HepG2 (cell line): ENCODE measurements around the gene SRP9. TPM values are rescaled to one million over a fixed set of nuclear protein-coding genes. Genes with fewer than 3 reads are reported as not detected.

Experiments used
- AHR ChIP-seq: IDR thresholded peaks from 2 replicates; pipeline ENCODE4 v1.6.1; 2018; ENCODE audit warnings: missing genetic modification reagents, missing compliant biosample characterization
- DNMT3B ChIP-seq: conservative IDR thresholded peaks from 2 replicates; pipeline ENCODE4 v1.6.1; 2016; ENCODE audit warnings: missing biosample characterization, control low read depth
- KDM4B ChIP-seq: sonication (generic); formaldehyde crosslinking; IDR thresholded peaks from 2 replicates; pipeline ENCODE4 v1.4.0; 2020; ENCODE audit warnings: missing genetic modification reagents
- MIER2 ChIP-seq: IDR thresholded peaks from 2 replicates; pipeline ENCODE4 v1.6.1; 2016; ENCODE audit warnings: missing biosample characterization, missing genetic modification reagents
- MXI1 ChIP-seq: IDR thresholded peaks from 3 replicates; pipeline ENCODE4 v1.6.1; 2012; ENCODE audit warnings: low read depth, low read length, inconsistent platforms, borderline replicate concordance
- PREB ChIP-seq: sonication (generic); formaldehyde crosslinking; IDR thresholded peaks from 2 replicates; pipeline ENCODE4 v1.4.0; 2020; ENCODE audit warnings: missing genetic modification reagents
- SOX6 ChIP-seq, 2 experiments: fragments of 450-650 bp in 1 of 2; sonication (generic) in 1 of 2; formaldehyde crosslinking in 1 of 2; IDR thresholded peaks; 2 replicates each; pipeline versions ENCODE4 v1.4.0 to v1.6.1; 2017 to 2020; ENCODE audit warnings: antibody characterized with exemption in 1 of 2, mild to moderate bottlenecking in 1 of 2, missing genetic modification reagents in 1 of 2
- THAP7 ChIP-seq: sonication (generic); formaldehyde crosslinking; IDR thresholded peaks from 2 replicates; pipeline ENCODE4 v1.8.1; 2023; ENCODE audit warnings: mild to moderate bottlenecking, missing genetic modification reagents
- ZNF121 ChIP-seq: sonication (generic); formaldehyde crosslinking; IDR thresholded peaks from 2 replicates; pipeline ENCODE4 v1.5.0; 2020; ENCODE audit warnings: mild to moderate bottlenecking, missing genetic modification reagents
- ZNF142 ChIP-seq: sonication (generic); formaldehyde crosslinking; IDR thresholded peaks from 2 replicates; pipeline ENCODE4 v1.4.0; 2020; ENCODE audit warnings: missing genetic modification reagents
- polyA plus RNA-seq, 8 experiments: library from polyadenylated mRNA; depleted of rRNA in 3 of 8; stranded (reverse) in 7 of 8; unstranded in 1 of 8; fragments of >200 nt; fragmentation: Illumina TruSeq in 4 of 8; extraction: Trizol in 4 of 8; gene quantifications; 2 replicates each; pipeline versions ENCODE4 v1.2.1 to v1.2.3, GENCODE V29; 2011 to 2016; ENCODE audit warnings: low read depth in 4 of 8, missing spikeins in 1 of 8, mixed read lengths in 1 of 8; ENCODE audit not compliant: insufficient read depth in 1 of 8
- total RNA-seq, 5 experiments: library from RNA; depleted of rRNA; stranded (reverse); fragments of >200 nt; fragmentation: Illumina TruSeq; extraction: Trizol; gene quantifications; 2 replicates each; pipeline ENCODE4 v1.2.3, GENCODE V29; 2016; ENCODE audit warnings: low read depth in 1 of 5
- TF ChIP-seq, protein P1 (sequence below): sonication (generic); formaldehyde crosslinking; conservative IDR thresholded peaks from 2 replicates; pipeline ENCODE4 v1.4.0; 2020; ENCODE audit warnings: missing genetic modification reagents
- TF ChIP-seq, protein P2 (sequence below): sonication (generic); formaldehyde crosslinking; IDR thresholded peaks from 2 replicates; pipeline ENCODE4 v1.4.0; 2020; ENCODE audit warnings: mild to moderate bottlenecking, missing genetic modification reagents

The SRP9 gene
- total and polyA plus RNA-seq, 2 of the 13 experiments (the other 11 are each of a cell fraction or from before 2014, with no cell fraction given): 251 to 307 TPM

- TF ChIP-seq PREB (no peak), SOX6 (IDR thresholded peaks at IDR 0.05) (no peak), SOX6 (CRISPR knock-in tag; IDR thresholded peaks at IDR 0.05) (no peak), MIER2 (CRISPR knock-in tag) (no peak), DNMT3B (CRISPR knock-in tag) (no peak), AHR (CRISPR knock-in tag) (no peak), ZNF142 (CRISPR knock-in tag) (peak; percentile 44; the same call in 1 of the 2 replicates), KDM4B (CRISPR knock-in tag) (no peak), MXI1 (no peak), ZNF121 (CRISPR knock-in tag) (no peak), THAP7 (CRISPR knock-in tag) (no peak)
- TF ChIP-seq, protein P1, sequence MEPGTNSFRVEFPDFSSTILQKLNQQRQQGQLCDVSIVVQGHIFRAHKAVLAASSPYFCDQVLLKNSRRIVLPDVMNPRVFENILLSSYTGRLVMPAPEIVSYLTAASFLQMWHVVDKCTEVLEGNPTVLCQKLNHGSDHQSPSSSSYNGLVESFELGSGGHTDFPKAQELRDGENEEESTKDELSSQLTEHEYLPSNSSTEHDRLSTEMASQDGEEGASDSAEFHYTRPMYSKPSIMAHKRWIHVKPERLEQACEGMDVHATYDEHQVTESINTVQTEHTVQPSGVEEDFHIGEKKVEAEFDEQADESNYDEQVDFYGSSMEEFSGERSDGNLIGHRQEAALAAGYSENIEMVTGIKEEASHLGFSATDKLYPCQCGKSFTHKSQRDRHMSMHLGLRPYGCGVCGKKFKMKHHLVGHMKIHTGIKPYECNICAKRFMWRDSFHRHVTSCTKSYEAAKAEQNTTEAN (CRISPR knock-in tag): peak; percentile 27; the same call in 1 of the 2 replicates
- TF ChIP-seq, protein P2, sequence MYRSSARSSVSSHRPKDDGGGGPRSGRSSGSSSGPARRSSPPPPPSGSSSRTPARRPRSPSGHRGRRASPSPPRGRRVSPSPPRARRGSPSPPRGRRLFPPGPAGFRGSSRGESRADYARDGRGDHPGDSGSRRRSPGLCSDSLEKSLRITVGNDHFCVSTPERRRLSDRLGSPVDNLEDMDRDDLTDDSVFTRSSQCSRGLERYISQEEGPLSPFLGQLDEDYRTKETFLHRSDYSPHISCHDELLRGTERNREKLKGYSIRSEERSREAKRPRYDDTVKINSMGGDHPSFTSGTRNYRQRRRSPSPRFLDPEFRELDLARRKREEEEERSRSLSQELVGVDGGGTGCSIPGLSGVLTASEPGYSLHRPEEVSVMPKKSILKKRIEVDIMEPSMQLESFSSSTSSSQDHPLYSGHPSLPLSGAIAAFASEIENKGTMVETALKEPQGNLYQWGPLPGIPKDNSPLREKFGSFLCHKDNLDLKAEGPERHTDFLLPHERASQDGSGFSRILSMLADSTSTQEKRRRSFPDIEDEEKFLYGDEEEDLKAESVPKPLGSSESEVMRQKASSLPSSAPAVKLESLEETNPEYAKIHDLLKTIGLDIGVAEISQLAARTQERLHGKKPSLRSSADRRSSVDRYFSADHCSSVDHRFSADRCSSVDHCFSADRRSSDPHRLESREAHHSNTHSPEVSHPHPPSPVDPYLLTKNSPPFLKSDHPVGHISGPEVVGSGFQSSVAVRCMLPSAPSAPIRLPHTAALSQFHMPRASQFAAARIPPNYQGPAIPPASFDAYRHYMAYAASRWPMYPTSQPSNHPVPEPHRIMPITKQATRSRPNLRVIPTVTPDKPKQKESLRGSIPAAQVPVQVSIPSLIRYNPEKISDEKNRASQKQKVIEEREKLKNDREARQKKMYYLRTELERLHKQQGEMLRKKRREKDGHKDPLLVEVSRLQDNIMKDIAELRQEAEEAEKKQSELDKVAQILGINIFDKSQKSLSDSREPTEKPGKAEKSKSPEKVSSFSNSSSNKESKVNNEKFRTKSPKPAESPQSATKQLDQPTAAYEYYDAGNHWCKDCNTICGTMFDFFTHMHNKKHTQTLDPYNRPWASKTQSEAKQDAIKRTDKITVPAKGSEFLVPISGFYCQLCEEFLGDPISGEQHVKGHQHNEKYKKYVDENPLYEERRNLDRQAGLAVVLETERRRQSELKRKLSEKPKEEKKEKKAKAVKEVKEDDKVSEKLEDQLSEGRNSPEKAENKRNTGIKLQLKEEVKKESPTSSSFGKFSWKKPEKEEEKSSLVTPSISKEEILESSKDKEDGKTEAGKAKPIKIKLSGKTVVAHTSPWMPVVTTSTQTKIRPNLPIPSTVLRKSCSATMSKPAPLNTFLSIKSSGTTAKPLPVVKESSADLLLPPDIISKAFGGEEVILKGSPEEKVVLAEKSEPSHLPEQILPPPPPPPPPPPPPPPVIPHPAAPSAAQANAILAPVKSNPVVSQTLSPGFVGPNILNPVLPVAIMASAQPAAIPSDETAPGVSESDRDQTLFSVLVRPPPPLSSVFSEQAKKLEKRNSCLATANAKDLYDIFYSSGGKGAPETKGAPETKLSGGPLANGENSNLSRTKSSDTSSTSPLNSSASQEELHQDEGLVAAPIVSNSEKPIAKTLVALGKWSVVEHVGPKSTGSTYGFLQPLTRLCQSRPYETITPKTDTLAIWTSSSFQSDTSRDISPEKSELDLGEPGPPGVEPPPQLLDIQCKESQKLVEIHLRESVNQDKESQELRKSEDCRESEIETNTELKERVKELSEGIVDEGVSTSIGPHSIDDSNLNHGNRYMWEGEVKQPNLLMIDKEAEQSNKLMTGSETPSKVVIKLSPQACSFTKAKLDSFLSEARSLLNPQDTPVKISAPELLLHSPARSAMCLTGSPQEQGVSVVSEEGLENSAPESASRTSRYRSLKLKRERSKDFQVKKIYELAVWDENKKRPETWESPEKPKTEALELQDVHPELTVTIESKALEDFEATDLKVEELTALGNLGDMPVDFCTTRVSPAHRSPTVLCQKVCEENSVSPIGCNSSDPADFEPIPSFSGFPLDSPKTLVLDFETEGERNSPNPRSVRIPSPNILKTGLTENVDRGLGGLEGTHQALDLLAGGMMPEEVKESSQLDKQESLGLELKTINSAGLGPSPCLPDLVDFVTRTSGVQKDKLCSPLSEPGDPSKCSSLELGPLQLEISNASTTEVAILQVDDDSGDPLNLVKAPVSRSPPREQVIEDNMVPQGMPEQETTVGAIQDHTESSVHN (CRISPR knock-in tag): no peak
Measured at GRCh38 chr1:225777058-225777582, 506 bp upstream of the SRP9 start (continued).
